ENCODE results near the gene ANKRD16. TPM values are rescaled to one million over a fixed set of nuclear protein-coding genes. Genes with fewer than 3 reads are reported as not detected.
"Not testable (repeated sequence)": the region's sequence is repeated elsewhere in the genome, so short reads cannot be mapped to it uniquely, and the experiment has no call there.

The ANKRD16 gene
- total RNA-seq, 2 donors from 2014 or later, result 2.8 to 4.2 TPM

- intact Hi-C loops (cut with DNase I), result no loop called here
- no peak for DNase-seq
- no peak for ATAC-seq
Observed at GRCh38 chr10:5854131-5854475, 35.6 kb downstream of the ANKRD16 start.

DNA sequence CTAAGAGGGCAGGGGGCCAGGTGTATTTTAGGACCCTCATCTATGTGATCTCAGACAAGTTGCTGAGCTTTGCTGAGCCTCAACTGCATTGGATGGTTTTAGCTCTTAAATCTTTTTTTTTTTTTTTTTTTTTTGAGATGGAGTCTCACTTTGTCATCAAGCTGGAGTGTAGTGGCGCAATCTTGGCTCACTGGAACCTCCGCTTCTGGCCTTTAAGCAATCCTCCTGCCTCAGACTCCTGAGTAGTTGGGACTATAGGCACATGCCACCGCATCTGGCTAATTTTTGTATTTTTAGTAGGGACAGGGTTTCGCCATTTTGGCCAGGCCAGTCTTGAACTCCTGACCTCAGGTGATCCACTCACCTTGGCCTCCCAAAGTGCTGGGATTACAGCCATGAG lies 43.0 kb downstream of the ANKRD16 start:
- intact Hi-C loops (cut with DNase I); ATAC-seq; DNase-seq: not testable (repeated sequence)

DNA sequence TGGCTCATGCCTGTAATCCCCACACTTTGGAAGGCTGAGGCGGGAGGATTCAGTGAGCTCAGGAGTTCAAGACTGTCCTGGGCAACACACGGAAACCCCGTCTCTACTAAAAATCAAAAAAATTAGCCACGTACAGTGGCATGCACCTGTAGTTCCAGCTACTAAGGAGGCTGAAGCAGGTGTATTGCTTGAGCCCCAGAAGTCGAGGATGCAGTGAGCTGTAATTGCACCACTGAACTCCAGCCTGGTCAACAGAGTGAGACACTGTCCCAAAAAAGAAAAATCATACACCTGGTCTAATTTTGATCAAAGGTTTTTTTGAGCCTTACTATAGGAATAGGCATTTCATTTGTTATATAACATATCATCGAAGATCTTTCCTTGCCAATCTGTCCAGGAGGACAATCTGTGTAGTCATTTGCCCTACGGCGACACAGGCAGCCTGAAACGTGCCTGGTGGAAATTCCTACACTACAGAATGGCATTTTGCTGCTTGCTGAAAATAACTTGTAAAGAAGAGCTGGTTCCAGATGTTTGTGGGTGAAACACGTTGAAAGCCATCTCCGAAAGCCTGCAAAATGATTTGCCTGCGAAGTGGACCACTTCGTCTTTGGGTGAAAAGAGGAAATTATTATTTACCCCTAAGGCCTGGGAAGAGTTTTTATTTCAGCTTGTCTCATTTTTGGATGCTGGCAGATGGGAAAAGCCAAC lies 45.2 kb downstream of the ANKRD16 start:
- ATAC-seq (peak in 1 of 2 donors; percentile 4), DNase-seq (no peak)
- intact Hi-C loops (cut with DNase I), result no loop called here

- no peak for ATAC-seq
- intact Hi-C loops (cut with DNase I), result no loop called here
- no peak for DNase-seq
Observed at GRCh38 chr10:5843686-5844344, 45.9 kb downstream of the ANKRD16 start.

DNA sequence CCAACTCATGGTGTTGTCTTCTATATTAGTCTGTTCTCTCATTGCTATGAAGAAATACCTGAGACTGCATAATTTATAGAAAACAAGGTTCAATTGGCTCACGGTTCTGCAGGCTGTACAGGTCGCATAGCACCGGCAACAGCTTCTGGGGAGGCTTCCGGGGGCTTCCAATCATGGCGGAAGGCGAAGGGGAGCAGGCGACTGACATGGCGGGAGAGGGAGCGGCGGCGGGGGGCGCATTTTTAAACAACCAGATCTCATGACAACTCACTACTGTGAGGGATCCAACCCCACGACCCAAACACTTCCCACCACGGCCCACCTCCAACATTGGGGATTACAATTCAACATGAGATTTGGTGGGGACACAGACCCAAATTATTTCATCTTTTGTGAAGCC lies 47.7 kb downstream of the ANKRD16 start:
- DNase-seq (no peak), ATAC-seq (no peak)
- intact Hi-C loops (cut with DNase I), result no loop called here

GRCh38 chr10:5840314-5841307 lies 49.1 kb downstream of the ANKRD16 start:
- intact Hi-C loops (cut with DNase I), result no loop called here
- ATAC-seq, result peak; percentile 46 to 73
- DNase-seq, result peak; percentile 49

- intact Hi-C loops (cut with DNase I); DNase-seq; ATAC-seq: not testable (repeated sequence)
Observed at GRCh38 chr10:5836181-5836580, 53.5 kb downstream of the ANKRD16 start.

DNA sequence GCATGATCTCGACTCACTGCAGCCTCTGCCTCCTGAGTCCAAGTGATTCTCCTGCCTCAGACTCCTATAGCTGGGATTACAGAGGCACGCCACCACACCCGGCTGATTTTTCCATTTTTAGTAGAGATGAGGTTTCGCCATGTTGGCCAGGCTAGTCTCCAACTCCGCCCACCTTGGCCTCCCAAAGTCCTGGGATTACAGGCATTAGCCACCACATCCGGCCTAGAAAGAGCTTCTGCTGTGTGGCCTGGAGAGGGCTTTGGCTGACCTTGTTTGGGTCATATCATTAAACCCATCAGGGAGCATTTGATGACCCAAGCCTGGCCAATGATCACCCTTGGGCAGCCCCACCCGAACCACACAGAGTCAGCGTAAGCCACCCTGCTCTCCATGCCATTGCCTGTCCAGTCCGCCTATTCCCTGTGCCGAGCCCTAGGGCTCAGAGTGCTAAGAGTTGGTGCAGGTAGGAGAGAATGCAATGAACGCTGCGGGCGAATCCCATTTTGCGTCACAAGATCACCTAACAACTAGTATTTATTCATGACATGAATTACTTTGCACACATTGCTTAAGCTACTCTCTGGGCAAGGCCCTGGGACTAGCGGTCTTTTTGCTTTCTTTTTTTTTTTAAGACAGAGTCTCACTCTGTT lies 54.1 kb downstream of the ANKRD16 start:
- no peak for ATAC-seq
- intact Hi-C loops (cut with DNase I), result no loop called here
- no peak for DNase-seq

- DNase-seq (no peak), ATAC-seq (peak; percentile 47 to 59)
- intact Hi-C loops (cut with DNase I), result no loop called here
Observed at GRCh38 chr10:5833814-5834213, 55.9 kb downstream of the ANKRD16 start.

GRCh38 chr10:5832946-5833345 lies 56.7 kb downstream of the ANKRD16 start:
- ATAC-seq (no peak), DNase-seq (no peak)
- intact Hi-C loops (cut with DNase I), result no loop called here

DNA sequence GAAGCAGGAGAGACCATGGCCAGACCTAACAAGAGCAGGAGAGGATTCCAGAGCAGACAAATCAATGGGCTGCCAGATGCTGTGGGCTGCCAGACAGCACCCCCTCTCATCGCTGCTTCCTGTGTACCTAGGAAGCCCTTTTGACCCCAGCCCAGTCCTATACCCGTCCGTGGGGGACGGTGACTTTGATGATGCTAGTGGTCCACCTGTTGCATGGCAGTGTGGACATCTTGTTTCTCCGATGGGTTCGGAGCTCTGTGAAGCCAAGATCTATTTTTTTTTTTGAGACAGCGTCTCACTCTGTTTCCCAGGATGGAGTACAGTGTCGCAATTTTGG lies 58.3 kb downstream of the ANKRD16 start:
- ATAC-seq, result no peak
- intact Hi-C loops (cut with DNase I), result no loop called here

DNA sequence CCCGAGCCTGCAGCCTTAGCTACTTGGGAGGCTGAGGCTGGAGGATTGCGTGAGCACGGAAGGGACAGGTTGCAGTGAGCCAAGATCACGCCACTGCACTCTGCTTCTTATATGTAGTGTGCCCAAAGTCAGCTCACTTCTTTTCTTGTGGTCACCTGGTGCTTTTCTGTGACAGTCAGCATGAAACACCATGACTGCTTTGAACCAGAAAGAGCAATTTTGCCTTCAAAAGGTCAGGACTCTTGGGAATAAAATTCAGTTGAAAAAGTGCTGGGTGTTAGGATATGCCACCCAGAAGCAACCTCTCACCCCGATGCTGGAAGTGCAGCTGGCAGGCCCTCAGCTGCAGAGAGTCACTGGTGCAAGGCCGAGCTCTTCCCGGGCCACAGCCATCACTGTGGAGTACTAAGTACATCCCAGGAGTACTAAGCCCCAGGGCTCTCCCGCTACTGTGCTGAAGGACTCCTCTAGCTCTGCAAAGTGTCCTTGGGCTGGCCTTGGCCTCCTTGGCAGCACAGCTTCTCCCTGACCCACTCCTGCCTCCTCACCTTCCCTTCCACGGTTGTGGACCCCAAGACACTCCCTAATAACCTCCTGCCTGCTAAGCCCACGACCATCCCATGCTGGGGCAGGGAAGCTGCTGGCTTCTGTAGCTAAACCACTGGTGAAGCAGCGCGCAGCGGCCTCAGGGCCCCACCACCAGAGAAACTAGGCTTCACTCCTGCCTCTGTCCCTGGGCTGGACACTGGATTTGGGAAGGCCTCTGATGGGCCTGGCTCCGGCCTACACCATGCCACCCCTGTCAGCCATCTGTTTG lies 58.9 kb downstream of the ANKRD16 start:
- intact Hi-C loops (cut with DNase I), result no loop called here
- DNase-seq (no peak), ATAC-seq (no peak)

More for the DNA sequence above, 58.3 kb downstream of the ANKRD16 start:
- DNase-seq, result no peak

DNA sequence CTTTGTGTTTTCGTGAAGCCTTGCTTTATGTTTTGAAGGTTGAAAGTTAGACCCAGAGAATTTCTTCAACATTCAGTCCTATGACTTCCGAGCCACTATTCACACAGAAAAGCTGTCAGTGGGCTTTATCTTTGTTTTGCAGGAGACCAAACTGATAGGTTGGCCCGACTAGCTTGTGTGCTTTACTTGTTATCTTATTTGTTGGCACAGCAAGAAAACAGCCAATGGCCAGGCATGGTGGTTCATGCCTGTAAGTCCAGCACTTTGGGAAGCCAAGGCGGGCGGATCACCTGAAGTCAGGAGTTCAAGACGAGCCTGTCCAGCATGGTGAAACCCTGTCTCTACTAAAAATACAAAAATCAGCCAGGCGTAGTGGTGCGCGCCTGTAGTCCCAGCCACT lies 60.4 kb downstream of the ANKRD16 start:
- DNase-seq, result no peak
- intact Hi-C loops (cut with DNase I), result no loop called here
- no peak for ATAC-seq

GRCh38 chr10:5828725-5829124 lies 61.0 kb downstream of the ANKRD16 start:
- ATAC-seq, result no peak
- no peak for DNase-seq
- intact Hi-C loops (cut with DNase I), result no loop called here

DNA sequence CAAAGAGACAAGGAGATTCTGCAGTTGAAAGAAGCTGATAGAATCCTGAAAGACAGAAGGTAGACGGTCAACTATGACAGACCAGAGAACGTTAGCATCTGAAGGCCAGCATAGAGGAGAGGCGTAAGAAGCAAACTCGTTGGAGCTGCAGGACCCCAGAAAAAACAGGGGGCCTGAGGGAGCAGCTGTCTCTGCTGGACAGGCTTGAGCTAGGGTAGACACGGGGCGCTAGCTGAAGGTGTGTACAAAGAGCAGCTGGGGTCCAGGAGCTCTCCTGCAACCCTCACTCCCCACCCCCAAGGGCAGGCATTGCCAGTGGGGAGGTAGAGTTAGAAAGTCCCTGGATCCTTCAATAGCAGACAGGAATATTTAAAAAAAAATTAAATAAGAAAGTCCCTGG lies 61.9 kb downstream of the ANKRD16 start:
- intact Hi-C loops (cut with DNase I), result no loop called here
- ATAC-seq (no peak), DNase-seq (no peak)

DNA sequence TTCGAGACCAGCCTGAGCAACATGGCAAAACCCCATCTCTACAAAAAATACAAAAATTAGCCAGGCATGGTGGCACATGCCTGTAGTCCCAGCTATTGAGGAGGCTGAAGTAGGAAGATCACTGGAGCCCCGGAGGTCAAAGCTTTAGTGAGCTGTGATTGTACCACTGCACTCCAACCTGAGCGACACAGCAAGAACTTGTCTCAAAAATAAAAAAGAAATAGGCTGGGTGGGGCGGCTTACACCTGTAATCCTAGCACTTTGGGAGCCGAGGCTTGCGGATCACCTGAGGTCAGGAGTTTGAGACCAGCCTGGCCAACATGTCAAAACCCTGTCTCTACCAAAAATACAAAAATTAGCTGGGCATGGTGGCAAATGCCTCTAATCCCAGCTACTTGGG lies 63.2 kb downstream of the ANKRD16 start:
- ATAC-seq; DNase-seq; intact Hi-C loops (cut with DNase I): not testable (repeated sequence)

GRCh38 chr10:5818894-5819293 lies 70.8 kb downstream of the ANKRD16 start:
- ATAC-seq, result no peak
- DNase-seq, result no peak
- intact Hi-C loops (cut with DNase I), result no loop called here

GRCh38 chr10:5818048-5818331 lies 71.7 kb downstream of the ANKRD16 start:
- DNase-seq, result no peak
- ATAC-seq, result no peak
- intact Hi-C loops (cut with DNase I), result no loop called here
